GM12878 (cell line): ENCODE results near the gene RABL3.

Experiments used
- BCLAF1 ChIP-seq: fragments of 450-650 bp; IDR thresholded peaks from 2 replicates; pipeline ENCODE4 v1.6.1; 2017; ENCODE audit warnings: antibody characterized with exemption, mild to moderate bottlenecking, moderate library complexity
- E2F4 ChIP-seq: IDR thresholded peaks from 2 replicates; pipeline ENCODE4 v1.6.1; 2012; ENCODE audit warnings: low read depth, low read length, improper control_type of control experiment
- EP300 ChIP-seq, 2 experiments: fragments of 150-350 bp in 1 of 2; IDR thresholded peaks; 2 replicates each; pipeline ENCODE4 v1.6.1; 2011 to 2012; ENCODE audit warnings: low read depth in 2 of 2, low read length in 2 of 2, borderline replicate concordance in 1 of 2, improper control_type of control experiment in 1 of 2, inconsistent platforms in 1 of 2; ENCODE audit not compliant: control insufficient read depth in 1 of 2
- EZH2 ChIP-seq: IDR thresholded peaks from 2 replicates; pipeline ENCODE4 v1.6.1; 2012; ENCODE audit warnings: low read depth, mild to moderate bottlenecking, control low read depth, inconsistent platforms, low read length, borderline replicate concordance; ENCODE audit not compliant: control insufficient read depth
- JUNB ChIP-seq: IDR thresholded peaks from 2 replicates; pipeline ENCODE4 v1.6.1; 2016; ENCODE audit warnings: antibody characterized with exemption, mild to moderate bottlenecking
- PAX5 ChIP-seq: IDR thresholded peaks from 2 replicates; pipeline ENCODE4 v1.6.1; 2011; ENCODE audit warnings: low read depth, low read length, borderline replicate concordance
- POLR2AphosphoS5 ChIP-seq: IDR thresholded peaks from 2 replicates; pipeline ENCODE4 v1.6.1; 2011; ENCODE audit warnings: mild to moderate bottlenecking, low read length, inconsistent platforms
- TF ChIP-seq, protein P1 (sequence below), 3 experiments: IDR thresholded peaks in 2 of 3; conservative IDR thresholded peaks in 1 of 3; 2 replicates each; pipeline ENCODE4 v1.5.1; 2011; ENCODE audit warnings: low read depth in 3 of 3, low read length in 3 of 3, mild to moderate bottlenecking in 3 of 3, control low read depth in 2 of 3, moderate library complexity in 2 of 3, inconsistent platforms in 1 of 3, mixed read lengths in 1 of 3; ENCODE audit not compliant: control insufficient read depth in 2 of 3, insufficient read depth in 1 of 3; ENCODE audit errors: extremely low read depth in 1 of 3
- TF ChIP-seq, protein P2 (sequence below): fragments of 450-650 bp; formaldehyde crosslinking; IDR thresholded peaks from 2 replicates; pipeline ENCODE4 v1.5.0; 2022; ENCODE audit warnings: mild to moderate bottlenecking, missing genetic modification characterization
- TF ChIP-seq, protein P3 (sequence below): IDR thresholded peaks from 2 replicates; pipeline ENCODE4 v1.6.1; 2012; ENCODE audit warnings: low read length, inconsistent platforms

DNA sequence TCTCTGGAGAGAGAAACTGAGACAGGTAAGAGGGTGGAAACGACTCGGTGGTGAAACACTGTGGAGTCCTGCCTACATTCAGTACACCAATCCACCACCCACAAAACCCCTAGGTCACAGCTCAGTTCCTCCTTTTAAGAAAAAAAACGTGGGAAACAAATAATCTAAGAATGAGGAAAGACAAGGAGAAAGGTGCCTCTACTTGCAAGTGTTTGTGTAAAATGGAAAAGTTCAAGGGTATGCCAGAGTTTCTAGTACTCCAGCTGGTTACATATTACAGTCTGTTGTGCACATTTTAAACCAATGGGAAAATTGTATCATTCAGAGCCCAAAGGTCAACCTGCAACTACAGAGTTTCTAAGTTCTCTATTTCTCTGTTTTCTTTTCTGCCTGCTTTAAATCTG is 92.5 kb downstream of the RABL3 start:
- TF ChIP-seq E2F4 (no peak), PAX5 (no peak), EP300 (IDR thresholded peaks at IDR 0.05; ENCODE audit: borderline replicate concordance in 1 of 2, control insufficient read depth in 1 of 2, low read depth in 2 of 2, low read length in 2 of 2) (no peak), EZH2 (no peak), POLR2AphosphoS5 (no peak), JUNB (no peak), BCLAF1 (no peak)
- TF ChIP-seq, protein P1, sequence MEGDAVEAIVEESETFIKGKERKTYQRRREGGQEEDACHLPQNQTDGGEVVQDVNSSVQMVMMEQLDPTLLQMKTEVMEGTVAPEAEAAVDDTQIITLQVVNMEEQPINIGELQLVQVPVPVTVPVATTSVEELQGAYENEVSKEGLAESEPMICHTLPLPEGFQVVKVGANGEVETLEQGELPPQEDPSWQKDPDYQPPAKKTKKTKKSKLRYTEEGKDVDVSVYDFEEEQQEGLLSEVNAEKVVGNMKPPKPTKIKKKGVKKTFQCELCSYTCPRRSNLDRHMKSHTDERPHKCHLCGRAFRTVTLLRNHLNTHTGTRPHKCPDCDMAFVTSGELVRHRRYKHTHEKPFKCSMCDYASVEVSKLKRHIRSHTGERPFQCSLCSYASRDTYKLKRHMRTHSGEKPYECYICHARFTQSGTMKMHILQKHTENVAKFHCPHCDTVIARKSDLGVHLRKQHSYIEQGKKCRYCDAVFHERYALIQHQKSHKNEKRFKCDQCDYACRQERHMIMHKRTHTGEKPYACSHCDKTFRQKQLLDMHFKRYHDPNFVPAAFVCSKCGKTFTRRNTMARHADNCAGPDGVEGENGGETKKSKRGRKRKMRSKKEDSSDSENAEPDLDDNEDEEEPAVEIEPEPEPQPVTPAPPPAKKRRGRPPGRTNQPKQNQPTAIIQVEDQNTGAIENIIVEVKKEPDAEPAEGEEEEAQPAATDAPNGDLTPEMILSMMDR (IDR thresholded peaks at IDR 0.05 in 2 of 3, conservative IDR thresholded peaks at IDR 0.05 in 1 of 3; ENCODE audit: control insufficient read depth in 2 of 3, extremely low read depth in 1 of 3, insufficient read depth in 1 of 3, low read depth in 3 of 3, low read length in 3 of 3): no peak
- TF ChIP-seq, protein P2, sequence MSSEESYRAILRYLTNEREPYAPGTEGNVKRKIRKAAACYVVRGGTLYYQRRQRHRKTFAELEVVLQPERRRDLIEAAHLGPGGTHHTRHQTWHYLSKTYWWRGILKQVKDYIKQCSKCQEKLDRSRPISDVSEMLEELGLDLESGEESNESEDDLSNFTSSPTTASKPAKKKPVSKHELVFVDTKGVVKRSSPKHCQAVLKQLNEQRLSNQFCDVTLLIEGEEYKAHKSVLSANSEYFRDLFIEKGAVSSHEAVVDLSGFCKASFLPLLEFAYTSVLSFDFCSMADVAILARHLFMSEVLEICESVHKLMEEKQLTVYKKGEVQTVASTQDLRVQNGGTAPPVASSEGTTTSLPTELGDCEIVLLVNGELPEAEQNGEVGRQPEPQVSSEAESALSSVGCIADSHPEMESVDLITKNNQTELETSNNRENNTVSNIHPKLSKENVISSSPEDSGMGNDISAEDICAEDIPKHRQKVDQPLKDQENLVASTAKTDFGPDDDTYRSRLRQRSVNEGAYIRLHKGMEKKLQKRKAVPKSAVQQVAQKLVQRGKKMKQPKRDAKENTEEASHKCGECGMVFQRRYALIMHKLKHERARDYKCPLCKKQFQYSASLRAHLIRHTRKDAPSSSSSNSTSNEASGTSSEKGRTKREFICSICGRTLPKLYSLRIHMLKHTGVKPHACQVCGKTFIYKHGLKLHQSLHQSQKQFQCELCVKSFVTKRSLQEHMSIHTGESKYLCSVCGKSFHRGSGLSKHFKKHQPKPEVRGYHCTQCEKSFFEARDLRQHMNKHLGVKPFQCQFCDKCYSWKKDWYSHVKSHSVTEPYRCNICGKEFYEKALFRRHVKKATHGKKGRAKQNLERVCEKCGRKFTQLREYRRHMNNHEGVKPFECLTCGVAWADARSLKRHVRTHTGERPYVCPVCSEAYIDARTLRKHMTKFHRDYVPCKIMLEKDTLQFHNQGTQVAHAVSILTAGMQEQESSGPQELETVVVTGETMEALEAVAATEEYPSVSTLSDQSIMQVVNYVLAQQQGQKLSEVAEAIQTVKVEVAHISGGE: no peak
- TF ChIP-seq, protein P3, sequence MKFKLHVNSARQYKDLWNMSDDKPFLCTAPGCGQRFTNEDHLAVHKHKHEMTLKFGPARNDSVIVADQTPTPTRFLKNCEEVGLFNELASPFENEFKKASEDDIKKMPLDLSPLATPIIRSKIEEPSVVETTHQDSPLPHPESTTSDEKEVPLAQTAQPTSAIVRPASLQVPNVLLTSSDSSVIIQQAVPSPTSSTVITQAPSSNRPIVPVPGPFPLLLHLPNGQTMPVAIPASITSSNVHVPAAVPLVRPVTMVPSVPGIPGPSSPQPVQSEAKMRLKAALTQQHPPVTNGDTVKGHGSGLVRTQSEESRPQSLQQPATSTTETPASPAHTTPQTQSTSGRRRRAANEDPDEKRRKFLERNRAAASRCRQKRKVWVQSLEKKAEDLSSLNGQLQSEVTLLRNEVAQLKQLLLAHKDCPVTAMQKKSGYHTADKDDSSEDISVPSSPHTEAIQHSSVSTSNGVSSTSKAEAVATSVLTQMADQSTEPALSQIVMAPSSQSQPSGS: no peak
